Glomerular visceral epithelial cell (primary cell): Measurements from ENCODE around the gene PPP1R13B.

Experiments
- DNase-seq: peaks from one replicate; pipeline ENCODE4 v3.0.0-alpha.2; 2016; ENCODE audit errors: extremely low spot score

PPP1R13B gene

GRCh38 chr14:103731481-103731880 is 115.9 kb downstream of the PPP1R13B start:
- no peak for DNase-seq

- DNase-seq: no peak
Measured at GRCh38 chr14:103730490-103731035, 116.8 kb downstream of the PPP1R13B start.

- no peak for DNase-seq
Measured at GRCh38 chr14:103729496-103730448, 117.6 kb downstream of the PPP1R13B start.

GRCh38 chr14:103728721-103729120 is 118.7 kb downstream of the PPP1R13B start:
- no peak for DNase-seq

GRCh38 chr14:103728141-103728540 is 119.2 kb downstream of the PPP1R13B start:
- DNase-seq: no peak

- DNase-seq: no peak
Measured at GRCh38 chr14:103727313-103727980, 119.9 kb downstream of the PPP1R13B start.

- DNase-seq: no peak
Measured at GRCh38 chr14:103726474-103726873, 120.9 kb downstream of the PPP1R13B start.

- DNase-seq: no peak
Measured at GRCh38 chr14:103725739-103726395, 121.5 kb downstream of the PPP1R13B start.

- no peak for DNase-seq
Measured at GRCh38 chr14:103725001-103725682, 122.2 kb downstream of the PPP1R13B start.

- no peak for DNase-seq
Measured at GRCh38 chr14:103724116-103724515, 123.3 kb downstream of the PPP1R13B start.

GRCh38 chr14:103723748-103724081 is 123.7 kb downstream of the PPP1R13B start:
- DNase-seq: no peak

- peak; percentile 57 for DNase-seq
Measured at GRCh38 chr14:103721334-103722120, 125.8 kb downstream of the PPP1R13B start.

- DNase-seq: no peak
Measured at GRCh38 chr14:103719751-103720150, 127.6 kb downstream of the PPP1R13B start.

- DNase-seq: no peak
Measured at GRCh38 chr14:103718572-103718971, 128.8 kb downstream of the PPP1R13B start.

GRCh38 chr14:103716899-103717411 is 130.4 kb downstream of the PPP1R13B start:
- no peak for DNase-seq

GRCh38 chr14:103716091-103716801 is 131.1 kb downstream of the PPP1R13B start:
- no peak for DNase-seq

- DNase-seq: peak; percentile 99
Measured at GRCh38 chr14:103715052-103716000, 132.0 kb downstream of the PPP1R13B start, which contains the start of the genes XRCC3 and ZFYVE21. XRCC3 (minus strand) TSS chr14:103715451; CDS start chr14:103711087, 4,364 bp downstream. ZFYVE21 (plus strand) TSS chr14:103715810; CDS start chr14:103715842, 32 bp downstream.

- DNase-seq: no peak
Measured at GRCh38 chr14:103714063-103714724, 133.2 kb downstream of the PPP1R13B start.
